ENCODE measurements around the gene CCDC167.

The CCDC167 gene

DNA sequence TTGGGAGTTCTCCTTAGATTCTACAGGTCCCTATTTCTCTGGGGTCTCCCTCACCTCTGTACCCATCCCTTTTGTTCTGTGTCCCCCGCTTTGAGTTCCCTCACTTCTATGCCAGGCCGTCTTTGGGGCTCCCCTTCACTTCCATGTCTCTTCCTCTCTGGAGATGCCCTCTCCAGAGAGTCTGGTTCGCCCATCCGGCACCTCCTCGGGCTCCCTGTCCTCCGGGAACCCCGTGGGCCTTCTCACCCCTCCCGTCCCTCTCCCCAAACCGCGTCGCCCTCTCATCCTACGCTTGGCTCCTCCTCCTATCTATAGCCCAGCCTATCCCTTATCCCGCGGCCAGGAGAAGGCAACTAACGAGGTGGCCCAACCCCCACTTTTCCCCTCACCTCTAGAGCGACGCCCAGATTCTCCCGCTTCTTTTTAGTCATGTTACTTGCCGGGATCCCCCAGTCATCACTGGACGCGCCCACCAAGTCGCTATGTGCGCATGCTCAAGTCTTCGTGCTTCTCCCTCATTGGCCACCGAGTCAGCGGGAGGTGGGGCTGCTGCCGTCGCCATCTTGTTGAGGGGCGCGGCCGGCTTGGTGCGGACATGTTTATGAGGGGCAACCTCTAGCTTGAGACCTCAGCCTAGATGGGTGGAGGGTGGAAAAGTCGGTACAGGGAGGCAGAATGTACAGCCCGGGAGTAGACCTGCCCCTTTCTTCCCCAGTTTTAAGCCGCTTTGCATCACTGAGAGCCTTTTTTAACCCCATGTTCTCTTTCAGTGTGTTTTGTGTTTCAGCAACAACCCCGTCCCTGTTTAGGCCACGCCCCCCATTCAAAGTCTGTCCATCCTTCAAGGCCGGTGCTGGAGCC lies at the start of gene CCDC167:
CCDC167 (minus strand) TSS at position 461 of the 861 bp plus-strand sequence; CDS start at position 431, 30 bp downstream.
- no peak for TF ChIP-seq CTCF (IDR thresholded peaks at IDR 0.05; ENCODE audit: low read depth, low read length)
- H3K4me3 ChIP-seq (ENCODE audit: low read depth, low read length) = peak within 1 kb of the TSS; percentile 76

- no peak overlapping the region for H3K4me3 ChIP-seq (ENCODE audit: low read depth, low read length)
- no peak for TF ChIP-seq CTCF (IDR thresholded peaks at IDR 0.05; ENCODE audit: low read depth, low read length)
These were observed 49.5 kb upstream of the CCDC167 start for GRCh38 chr6:37549154-37549553.

- TF ChIP-seq CTCF (IDR thresholded peaks at IDR 0.05; ENCODE audit: low read depth, low read length) = no peak
- H3K4me3 ChIP-seq (ENCODE audit: low read depth, low read length) = no peak overlapping the region
These were observed 48.5 kb upstream of the CCDC167 start for GRCh38 chr6:37548067-37548674.

DNA sequence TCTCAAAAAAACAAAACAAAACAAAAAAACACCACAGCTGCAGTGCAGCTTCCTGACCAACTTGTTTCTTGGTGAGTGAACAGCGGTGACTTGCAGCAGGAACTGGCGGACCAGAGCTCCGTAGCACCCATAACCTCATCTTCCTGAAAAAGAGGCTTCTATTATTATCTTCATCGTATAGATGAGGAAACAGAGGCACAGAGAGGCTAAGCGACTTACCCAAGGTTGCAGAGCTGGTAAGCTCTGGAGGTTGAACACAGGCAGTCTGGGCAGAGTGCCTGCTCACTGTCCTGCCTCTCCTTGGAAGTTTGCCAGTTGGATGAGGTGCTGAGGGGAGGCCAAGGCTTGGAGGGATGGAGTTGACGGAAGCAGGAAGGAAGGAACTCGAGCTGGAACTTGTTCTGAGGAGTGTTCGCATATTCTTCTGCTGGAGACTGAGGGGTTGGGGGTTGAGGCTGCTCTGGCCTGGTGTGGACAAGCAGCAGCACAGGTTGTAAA lies 47.9 kb upstream of the CCDC167 start:
- no peak overlapping the region for H3K4me3 ChIP-seq (ENCODE audit: low read depth, low read length)
- no peak for TF ChIP-seq CTCF (IDR thresholded peaks at IDR 0.05; ENCODE audit: low read depth, low read length)

GRCh38 chr6:37546141-37546871 lies 46.6 kb upstream of the CCDC167 start:
- no peak overlapping the region for H3K4me3 ChIP-seq (ENCODE audit: low read depth, low read length)
- no peak for TF ChIP-seq CTCF (IDR thresholded peaks at IDR 0.05; ENCODE audit: low read depth, low read length)

DNA sequence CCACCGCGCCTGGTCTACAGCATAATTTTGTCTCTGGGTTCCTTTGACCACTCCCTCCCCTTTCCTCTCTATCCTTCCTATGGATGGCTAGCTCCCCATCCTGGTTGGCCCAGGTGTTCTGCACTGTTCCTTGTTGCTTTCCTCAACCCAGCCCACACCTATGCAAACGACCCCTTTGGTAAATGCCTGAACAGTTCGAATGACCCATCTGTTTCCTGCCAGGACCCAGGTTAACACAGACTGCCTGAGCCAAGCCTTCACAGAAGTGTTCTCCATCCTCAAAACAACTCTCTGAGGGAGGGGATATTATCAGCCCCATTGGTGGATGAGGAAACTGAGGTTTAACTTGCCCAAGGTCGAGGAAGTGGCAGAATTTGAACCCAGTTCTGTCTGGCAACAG lies 44.8 kb upstream of the CCDC167 start:
- no peak for TF ChIP-seq CTCF (IDR thresholded peaks at IDR 0.05; ENCODE audit: low read depth, low read length)
- no peak overlapping the region for H3K4me3 ChIP-seq (ENCODE audit: low read depth, low read length)
